ENCODE data around the gene GJA4.

GRCh38 chr1:34768856-34769255, 23.9 kb upstream of the GJA4 start:
- TF ChIP-seq RAD21 (IDR thresholded peaks at IDR 0.05; ENCODE audit: low read depth) (no peak), EZH2phosphoT487 (IDR thresholded peaks at IDR 0.05; ENCODE audit: borderline replicate concordance) (no peak)
